B cell (primary cell): Measurements from ENCODE around the gene PSMD1. TPM values are rescaled to one million over a fixed set of nuclear protein-coding genes. Genes with fewer than 3 reads are reported as not detected.
A peak's percentile ranks its signal among the peaks of the same experiment; 100 is the strongest.

Source experiments
- ATAC-seq: fragments of 200-7000 bp; cut with Tn5 transposase; one replicate; pipeline ENCODE4 v1.10.0; 2021; ENCODE audit warnings: low read depth, mild to moderate bottlenecking, moderate number of reproducible peaks, moderate library complexity
- CTCF ChIA-PET: fragments of 350-600 bp; sonication (Branson Sonifier 250); formaldehyde crosslinking; loops from one replicate; lab custom pipeline; 2021; ENCODE audit warnings: antibody characterized with exemption, inconsistent platforms; lab: Charles Lee
- POLR2A ChIA-PET: fragments of 350-600 bp; sonication (Branson Sonifier 250); formaldehyde crosslinking; loops from one replicate; lab custom pipeline; 2021; ENCODE audit warnings: antibody characterized with exemption; lab: Charles Lee
- DNase-seq: peaks from one replicate; pipeline ENCODE4 v3.0.0; 2013
- H2AFZ ChIP-seq: 2 replicates; pipeline ENCODE4 v1.6.1; 2012; ENCODE audit warnings: mild to moderate bottlenecking, low read depth, low read length; ENCODE audit not compliant: insufficient read depth, poor library complexity, severe bottlenecking
- H3K27ac ChIP-seq, 2 donors: 1 replicate in 1 of 2; 2 replicates in 1 of 2; pipeline ENCODE4 v1.5.1; 2012 to 2013; ENCODE audit warnings: low read length in 2 of 2, mild to moderate bottlenecking in 2 of 2, moderate library complexity in 1 of 2
- H3K27me3 ChIP-seq, 4 experiments: fragments of 200-600 bp in 1 of 4; sonication (generic) in 1 of 4; replicated peaks in 1 of 4; 1 replicate in 2 of 4; 2 replicates in 2 of 4; pipeline versions ENCODE4 v1.6.1 to v1.7.0; 2013 to 2016; ENCODE audit warnings: low read length in 3 of 4, mild to moderate bottlenecking in 2 of 4, mixed read lengths in 1 of 4, moderate library complexity in 1 of 4; ENCODE audit not compliant: insufficient read depth in 4 of 4, control insufficient read depth in 3 of 4; ENCODE audit errors: control extremely low read depth in 1 of 4
- H3K36me3 ChIP-seq, 2 experiments: replicated peaks in 1 of 2; 1 replicate in 1 of 2; 2 replicates in 1 of 2; pipeline versions ENCODE4 v1.6.1 to v1.7.1; 2013; ENCODE audit warnings: low read length in 1 of 2; ENCODE audit not compliant: insufficient read depth in 2 of 2, control insufficient read depth in 1 of 2; ENCODE audit errors: control extremely low read depth in 1 of 2, extremely low read depth in 1 of 2
- H3K4me1 ChIP-seq, 2 donors: fragments of 200-600 bp in 1 of 2; sonication (generic) in 1 of 2; 1 replicate in 1 of 2; 2 replicates in 1 of 2; pipeline versions ENCODE4 v1.5.1 to v1.6.1; 2013 to 2017; ENCODE audit warnings: low read length in 2 of 2; ENCODE audit not compliant: control insufficient read depth in 2 of 2, insufficient read depth in 2 of 2
- H3K4me2 ChIP-seq: replicated peaks from 2 replicates; pipeline ENCODE3; 2012; ENCODE audit warnings: mild to moderate bottlenecking, low read depth, low read length; ENCODE audit not compliant: poor library complexity, severe bottlenecking
- H3K4me3 ChIP-seq, 5 experiments: fragments of 200-600 bp in 1 of 5; sonication (generic) in 1 of 5; 1 replicate in 3 of 5; 2 replicates in 2 of 5; pipeline versions ENCODE4 v1.5.1 to v1.7.0; 2011 to 2016; ENCODE audit warnings: low read length in 4 of 5, mild to moderate bottlenecking in 4 of 5, low read depth in 2 of 5, control low read depth in 1 of 5, moderate library complexity in 1 of 5; ENCODE audit not compliant: insufficient read depth in 1 of 5; ENCODE audit errors: control extremely low read depth in 1 of 5, extremely low read depth in 1 of 5
- H3K79me2 ChIP-seq: fragments of 200-600 bp; sonication (generic); one replicate; pipeline ENCODE4 v1.6.0; 2016; ENCODE audit warnings: low read length; ENCODE audit not compliant: control insufficient read depth, insufficient read depth
- H3K9ac ChIP-seq: fragments of 200-600 bp; sonication (generic); 2 replicates; pipeline ENCODE4 v1.6.1; 2017; ENCODE audit warnings: mild to moderate bottlenecking, low read length, moderate library complexity
- H3K9me3 ChIP-seq, 3 donors: one replicate each; pipeline versions ENCODE4 v1.6.1 to v1.7.1; 2013; ENCODE audit warnings: low read length in 2 of 3; ENCODE audit not compliant: control insufficient read depth in 2 of 3, insufficient read depth in 1 of 3; ENCODE audit errors: control extremely low read depth in 1 of 3
- H4K20me1 ChIP-seq: 2 replicates; pipeline ENCODE4 v1.6.0; 2012; ENCODE audit warnings: mild to moderate bottlenecking, low read length; ENCODE audit not compliant: insufficient read depth, control insufficient read depth, poor library complexity, severe bottlenecking
- H3K27ac Mint-ChIP-seq: one replicate; pipeline ENCODE4 v1.8.0; 2021; ENCODE audit warnings: mixed read lengths
- H3K27me3 Mint-ChIP-seq: one replicate; pipeline ENCODE4 v1.8.0; 2021; ENCODE audit warnings: mixed read lengths
- H3K4me1 Mint-ChIP-seq: one replicate; pipeline ENCODE4 v1.8.0; 2021; ENCODE audit warnings: mixed read lengths
- H3K4me3 Mint-ChIP-seq: one replicate; pipeline ENCODE4 v1.8.0; 2021; ENCODE audit warnings: mixed read lengths
- H3K9me3 Mint-ChIP-seq: one replicate; pipeline ENCODE4 v1.8.0; 2022; ENCODE audit warnings: mixed read lengths; ENCODE audit not compliant: insufficient read depth
- EZH2 ChIP-seq: IDR thresholded peaks from 2 replicates; pipeline ENCODE4 v1.6.1; 2012; ENCODE audit warnings: borderline replicate concordance, low read depth, mild to moderate bottlenecking, moderate library complexity, low read length; ENCODE audit not compliant: insufficient read depth, poor library complexity, severe bottlenecking
- WGBS: methylation state at CpG from one replicate; pipeline ENCODE4 v1.1.5; 2013; ENCODE audit warnings: missing lambda C conversion rate; ENCODE audit not compliant: insufficient coverage; 5-methylcytosine and 5-hydroxymethylcytosine counted together
- intact Hi-C: fragments of 100-400 bp; cut with micrococcal nuclease; formaldehyde crosslinking; loops from one replicate; pipeline ENCODE4 v1.10.0; 2022
- polyA plus RNA-seq: library from polyadenylated mRNA; depleted of rRNA; stranded (reverse); fragments of >200 nt; gene quantifications from 2 replicates; pipeline ENCODE4 v1.2.3, GENCODE V29; 2012
- total RNA-seq, 2 donors: library from RNA; stranded (reverse); fragments of 120-200 nt in 1 of 2; gene quantifications; 1 replicate in 1 of 2; 2 replicates in 1 of 2; pipeline versions ENCODE4 v1.2.3 to v1.2.4, GENCODE V29; 2013 to 2022
- TF ChIP-seq, protein P1 (sequence below): fragments of 200-600 bp; IDR thresholded peaks from one replicate; pipeline ENCODE4 v1.8.0; 2022; ENCODE audit warnings: antibody characterized with exemption, mild to moderate bottlenecking

Gene PSMD1
- total and polyA plus RNA-seq, 2 donors (not counting 1 experiment from before 2014, with no cell fraction given) = 21.5 to 48.2 TPM

DNA sequence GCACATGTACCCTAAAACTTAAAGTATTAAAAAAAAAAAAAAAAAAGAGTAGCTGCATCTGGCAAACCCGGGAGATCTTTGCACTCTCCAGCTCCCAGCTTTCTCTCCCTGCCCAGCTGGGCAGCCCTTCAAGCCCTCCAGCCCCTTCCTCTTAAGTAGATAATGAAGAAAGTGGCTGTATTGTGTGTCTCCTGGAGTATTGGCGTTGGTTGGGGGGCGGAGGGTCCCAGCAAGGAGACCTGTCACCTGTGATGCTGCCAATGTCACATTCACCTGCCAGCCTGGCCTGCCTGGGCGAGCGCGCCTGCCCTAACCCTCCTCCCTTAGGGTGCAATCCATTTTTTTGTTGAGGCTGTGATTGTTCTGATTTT is 17.4 kb upstream of the PSMD1 start:
- no peak for ATAC-seq
- peaks cover 7% of the 10 kb centered on the region for H3K4me1 Mint-ChIP-seq
- no CpG with 5 or more reads among the region's 6 CpGs for WGBS

DNA sequence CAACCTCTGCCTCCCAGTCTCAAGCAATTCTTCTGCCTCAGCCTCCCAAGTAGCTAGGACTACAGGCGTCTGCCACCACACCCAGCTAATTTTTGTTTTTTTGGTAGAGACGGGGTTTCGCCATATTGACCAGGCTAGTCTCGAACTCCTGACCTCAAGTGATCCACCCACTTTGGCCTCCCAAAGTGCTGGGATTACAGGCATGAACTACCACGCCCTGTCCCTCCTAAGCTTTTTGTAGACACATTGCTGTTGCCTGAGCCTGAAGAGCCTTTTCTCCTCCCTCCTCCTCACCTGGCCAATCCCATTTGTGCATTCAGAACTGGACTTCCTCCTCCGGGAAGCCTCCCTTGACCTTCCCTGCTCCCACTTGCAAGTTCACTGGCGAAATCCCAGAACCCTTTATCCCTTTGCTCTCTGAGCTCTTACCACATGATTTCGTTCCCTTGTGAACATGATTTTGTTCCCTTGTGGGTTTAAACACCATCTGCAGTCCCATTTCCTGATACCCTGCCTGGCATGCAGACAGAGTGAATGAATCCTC is 16.8 kb upstream of the PSMD1 start:
- Histone ChIP-seq H4K20me1 (no peaks in the 10 kb centered on the region), H3K27ac (no peak overlapping the region), H3K79me2 (no peaks in the 10 kb centered on the region), H3K9ac (no peak overlapping the region), H3K27me3 (peaks cover 0 to 42% (median 16%) of the 10 kb centered on the region in 4 experiments), H2AFZ (no peak overlapping the region), H3K9me3 (no peaks in the 10 kb centered on the region), H3K4me1 (peaks cover 6 to 9% of the 10 kb centered on the region in 2 donors), H3K4me2 (no peak overlapping the region), H3K4me3 (no peak overlapping the region), H3K36me3 (no peaks in the 10 kb centered on the region)
- Mint-ChIP-seq H3K9me3 (no peaks in the 10 kb centered on the region), H3K4me3 (no peak overlapping the region), H3K4me1 (peaks cover 3% of the 10 kb centered on the region), H3K27me3 (peaks cover 65% of the 10 kb centered on the region), H3K27ac (no peak overlapping the region)
- ChIA-PET CTCF (no interaction called here), POLR2A (no interaction called here)
- DNase-seq (no peak), ATAC-seq (no peak)
- intact Hi-C loops = no loop called here
- WGBS = 93% methylated on average over 5 of the region's 8 CpGs
- TF ChIP-seq, protein P1, sequence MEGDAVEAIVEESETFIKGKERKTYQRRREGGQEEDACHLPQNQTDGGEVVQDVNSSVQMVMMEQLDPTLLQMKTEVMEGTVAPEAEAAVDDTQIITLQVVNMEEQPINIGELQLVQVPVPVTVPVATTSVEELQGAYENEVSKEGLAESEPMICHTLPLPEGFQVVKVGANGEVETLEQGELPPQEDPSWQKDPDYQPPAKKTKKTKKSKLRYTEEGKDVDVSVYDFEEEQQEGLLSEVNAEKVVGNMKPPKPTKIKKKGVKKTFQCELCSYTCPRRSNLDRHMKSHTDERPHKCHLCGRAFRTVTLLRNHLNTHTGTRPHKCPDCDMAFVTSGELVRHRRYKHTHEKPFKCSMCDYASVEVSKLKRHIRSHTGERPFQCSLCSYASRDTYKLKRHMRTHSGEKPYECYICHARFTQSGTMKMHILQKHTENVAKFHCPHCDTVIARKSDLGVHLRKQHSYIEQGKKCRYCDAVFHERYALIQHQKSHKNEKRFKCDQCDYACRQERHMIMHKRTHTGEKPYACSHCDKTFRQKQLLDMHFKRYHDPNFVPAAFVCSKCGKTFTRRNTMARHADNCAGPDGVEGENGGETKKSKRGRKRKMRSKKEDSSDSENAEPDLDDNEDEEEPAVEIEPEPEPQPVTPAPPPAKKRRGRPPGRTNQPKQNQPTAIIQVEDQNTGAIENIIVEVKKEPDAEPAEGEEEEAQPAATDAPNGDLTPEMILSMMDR = no peak
- TF ChIP-seq EZH2 = no peak

More for the DNA sequence above, 17.4 kb upstream of the PSMD1 start:
- no peaks in the 10 kb centered on the region for H4K20me1 ChIP-seq
- no peaks in the 10 kb centered on the region for H3K79me2 ChIP-seq
- H3K9ac ChIP-seq = no peak overlapping the region
- no peak overlapping the region for H3K4me2 ChIP-seq
- H3K36me3 ChIP-seq = no peaks in the 10 kb centered on the region
- H3K27me3 ChIP-seq = peaks cover 0 to 42% (median 16%) of the 10 kb centered on the region in 4 experiments
- Mint-ChIP-seq H3K27me3 (peaks cover 67% of the 10 kb centered on the region), H3K4me3 (peak overlapping the region; percentile 19), H3K27ac (no peak overlapping the region), H3K9me3 (no peaks in the 10 kb centered on the region)
- ChIA-PET CTCF (no interaction called here), POLR2A (no interaction called here)
- peaks cover 13 to 15% of the 10 kb centered on the region in 2 donors for H3K4me1 ChIP-seq
- no peak for DNase-seq
- no peak overlapping the region for H3K4me3 ChIP-seq
- intact Hi-C loops = no loop called here
- H2AFZ ChIP-seq = no peak overlapping the region
- TF ChIP-seq EZH2 = no peak
- TF ChIP-seq, protein P1 = no peak
- H3K9me3 ChIP-seq = no peaks in the 10 kb centered on the region
- no peak overlapping the region for H3K27ac ChIP-seq
